Inflammatory macrophage (primary cell): Measurements from ENCODE around the gene NECTIN1.

ENCODE experiments used
- DNase-seq, 2 donors: peaks; one replicate each; pipeline ENCODE4 v3.0.0-alpha.2; 2020 to 2022

The NECTIN1 gene

DNA sequence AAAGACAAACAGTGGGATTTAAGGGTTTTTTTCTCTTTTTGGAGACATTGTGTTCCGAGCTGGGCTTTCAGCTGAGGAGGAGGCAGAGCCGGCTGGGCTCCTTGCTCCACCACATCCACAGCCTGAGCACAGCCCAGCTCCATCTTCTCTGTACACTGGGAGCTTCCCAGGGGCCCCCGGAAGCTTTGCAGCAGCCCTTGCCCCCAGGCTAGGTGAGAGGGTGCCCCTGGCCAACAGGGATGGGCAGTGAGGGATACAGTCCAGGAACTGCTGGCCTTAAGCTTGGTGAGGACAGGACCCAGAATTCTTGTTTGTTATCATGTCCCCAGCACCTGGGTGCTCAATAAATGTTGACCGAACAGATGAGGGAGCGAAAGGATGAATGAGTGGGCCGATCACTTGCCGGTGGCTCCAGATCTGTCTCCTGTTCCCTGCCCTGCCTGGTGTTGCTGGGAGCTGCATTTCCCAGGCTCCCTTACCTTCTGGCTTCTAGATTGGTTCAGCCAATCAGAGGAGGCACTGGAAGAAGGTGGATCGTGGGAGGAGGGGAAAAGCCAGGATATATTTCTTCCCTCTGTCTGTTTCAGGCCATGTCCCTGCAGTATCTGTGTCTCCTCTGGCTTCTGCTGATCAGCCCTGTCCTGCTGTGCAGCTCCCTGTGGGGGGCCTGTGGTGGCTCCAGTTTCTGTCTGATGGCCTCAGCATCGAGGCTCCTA lies 26.5 kb upstream of the NECTIN1 start:
- DNase-seq, result no peak

DNA sequence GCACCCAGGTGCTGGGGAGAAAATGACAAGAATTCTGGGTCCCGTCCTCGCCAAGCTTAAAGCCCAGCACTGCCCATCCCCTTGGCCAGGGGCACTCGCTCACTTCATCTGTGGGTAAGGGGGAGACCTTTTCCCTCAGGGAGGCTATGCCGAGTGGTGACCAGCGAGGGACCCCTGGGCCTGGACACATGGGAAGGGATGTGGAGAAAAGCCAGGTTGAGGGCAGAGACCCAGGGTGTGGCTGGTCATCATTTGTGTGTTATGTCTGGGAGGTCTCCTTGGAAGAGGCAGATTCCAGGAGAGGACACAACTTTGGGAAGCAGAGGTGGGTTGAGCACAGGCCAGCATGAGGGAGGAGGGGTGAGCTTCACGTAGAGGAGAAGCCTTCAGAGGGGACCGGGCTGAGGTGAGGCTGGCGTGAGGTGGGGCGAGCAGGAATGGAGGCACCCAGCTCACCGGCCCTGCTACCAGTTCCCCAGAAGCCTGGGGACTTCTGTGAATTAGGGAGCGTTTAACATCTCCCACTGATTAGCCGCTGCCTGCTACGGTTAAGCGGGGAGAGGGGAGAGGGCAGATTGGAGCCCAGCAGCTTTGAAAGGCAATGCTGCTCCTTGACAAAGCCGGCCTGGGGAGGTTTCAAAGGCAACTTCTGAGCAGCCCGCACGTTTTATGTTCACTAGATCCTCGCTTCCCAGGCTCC lies 25.8 kb upstream of the NECTIN1 start:
- no peak for DNase-seq

DNA sequence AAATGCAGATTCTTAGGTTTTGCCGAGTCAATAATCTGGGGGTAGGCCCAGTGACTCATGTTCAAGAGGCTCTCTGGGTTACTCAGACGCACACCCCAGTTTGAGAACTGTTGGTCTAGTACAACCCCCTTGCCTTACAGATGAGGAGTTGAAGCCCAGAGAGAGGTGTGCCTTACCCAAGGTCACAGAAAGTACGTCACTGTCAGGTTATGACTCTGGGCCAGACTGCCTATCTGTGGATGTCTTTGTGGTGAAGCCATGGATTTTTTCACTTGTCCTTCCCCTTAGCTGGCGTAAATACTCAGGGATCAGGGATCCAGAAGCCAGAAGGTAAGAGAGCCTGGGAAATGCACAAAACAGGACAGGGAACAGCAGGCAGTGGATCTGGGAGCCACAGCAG lies 25.2 kb upstream of the NECTIN1 start:
- no peak for DNase-seq

DNA sequence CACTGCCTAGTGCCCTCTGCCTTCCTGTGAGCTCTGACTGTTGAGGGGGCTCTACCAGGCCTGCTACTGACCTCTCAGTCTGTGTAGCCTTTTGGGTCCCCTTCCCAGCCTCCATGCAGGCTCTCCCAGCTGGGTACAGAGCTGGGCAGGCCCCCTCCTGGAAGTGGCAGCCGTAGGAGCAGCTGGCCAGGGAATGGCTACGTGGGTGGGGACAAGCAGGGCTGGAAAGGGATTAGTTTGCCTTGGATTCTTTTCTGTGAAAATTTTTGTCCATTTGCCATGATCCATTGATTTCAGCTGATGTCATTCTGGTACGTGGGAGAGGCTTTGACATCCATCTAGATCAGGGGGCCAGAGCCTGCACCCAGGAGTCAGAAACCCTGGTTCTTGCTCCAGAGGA lies 23.9 kb upstream of the NECTIN1 start:
- no peak for DNase-seq

DNA sequence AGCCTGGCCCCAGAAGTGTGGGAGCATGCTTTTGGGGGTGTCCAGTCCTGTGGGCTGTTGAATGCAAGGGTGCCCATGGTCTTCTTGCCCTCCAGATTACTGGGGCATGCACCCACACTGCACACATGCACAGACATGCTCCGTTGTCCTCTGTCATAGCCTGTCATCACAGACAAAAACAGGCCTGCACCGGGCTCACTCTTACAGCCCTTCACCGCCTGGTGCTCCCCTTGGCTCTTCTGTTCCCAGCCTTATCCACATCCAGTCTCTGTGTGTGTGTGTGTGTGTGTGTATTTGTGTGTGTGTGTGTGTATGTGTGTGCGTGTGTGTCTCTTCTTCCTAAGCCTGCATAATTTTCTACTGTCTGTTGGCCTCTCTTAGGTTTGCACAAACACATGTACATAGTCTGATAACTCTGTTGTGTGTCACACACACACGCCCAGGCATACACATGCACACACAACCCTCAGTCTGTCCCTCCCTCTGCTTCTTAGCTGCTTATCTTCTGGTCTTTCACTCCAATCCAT lies 23.4 kb upstream of the NECTIN1 start:
- no peak for DNase-seq

DNA sequence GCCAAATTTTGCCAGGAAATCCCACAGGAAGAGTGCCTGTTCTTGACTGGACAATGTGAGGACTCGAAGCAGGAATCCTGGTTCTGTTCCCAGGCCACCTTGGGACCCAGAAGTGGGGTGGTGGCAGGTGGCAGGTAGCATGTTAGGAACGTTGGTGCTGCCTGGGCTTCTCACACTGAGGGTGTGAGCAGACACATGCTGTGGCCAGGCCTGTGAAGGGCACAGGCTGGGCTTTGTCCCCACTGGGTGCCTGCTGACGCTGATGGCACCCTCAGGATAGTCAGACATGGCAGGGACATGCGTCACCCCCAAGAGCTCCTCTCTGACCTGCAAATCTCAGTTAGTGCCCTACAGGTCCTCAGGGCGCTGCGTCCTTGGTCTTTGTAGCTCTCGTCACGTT lies 21.1 kb upstream of the NECTIN1 start:
- DNase-seq, result no peak

DNA sequence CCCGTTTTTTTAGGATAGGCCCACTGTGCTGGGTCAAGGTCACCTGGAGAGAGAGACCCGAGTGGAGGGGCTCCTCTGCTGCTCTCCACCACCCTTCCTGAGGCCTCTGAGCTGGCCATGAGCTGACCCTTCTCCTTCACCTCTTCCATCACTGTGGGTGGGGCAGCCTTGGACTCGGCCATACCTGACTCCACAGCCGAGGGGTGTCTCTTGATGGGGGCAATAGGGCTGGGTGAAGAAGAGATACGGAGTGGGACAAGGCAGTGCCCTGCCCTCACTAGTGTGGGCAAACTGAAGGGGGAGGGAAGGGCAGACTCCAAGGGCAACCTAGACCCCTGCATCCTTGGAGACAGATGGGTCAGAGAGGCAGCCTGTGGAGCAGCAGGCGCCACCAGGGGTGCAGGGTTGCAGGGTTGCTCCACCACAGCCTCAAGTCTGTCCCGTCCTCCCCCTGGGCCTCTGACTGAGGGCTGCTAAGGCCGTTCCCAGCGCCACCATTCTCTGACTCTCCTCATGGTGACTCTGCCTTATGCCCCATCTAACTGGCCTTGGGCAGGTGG lies 20.1 kb upstream of the NECTIN1 start:
- no peak for DNase-seq

DNA sequence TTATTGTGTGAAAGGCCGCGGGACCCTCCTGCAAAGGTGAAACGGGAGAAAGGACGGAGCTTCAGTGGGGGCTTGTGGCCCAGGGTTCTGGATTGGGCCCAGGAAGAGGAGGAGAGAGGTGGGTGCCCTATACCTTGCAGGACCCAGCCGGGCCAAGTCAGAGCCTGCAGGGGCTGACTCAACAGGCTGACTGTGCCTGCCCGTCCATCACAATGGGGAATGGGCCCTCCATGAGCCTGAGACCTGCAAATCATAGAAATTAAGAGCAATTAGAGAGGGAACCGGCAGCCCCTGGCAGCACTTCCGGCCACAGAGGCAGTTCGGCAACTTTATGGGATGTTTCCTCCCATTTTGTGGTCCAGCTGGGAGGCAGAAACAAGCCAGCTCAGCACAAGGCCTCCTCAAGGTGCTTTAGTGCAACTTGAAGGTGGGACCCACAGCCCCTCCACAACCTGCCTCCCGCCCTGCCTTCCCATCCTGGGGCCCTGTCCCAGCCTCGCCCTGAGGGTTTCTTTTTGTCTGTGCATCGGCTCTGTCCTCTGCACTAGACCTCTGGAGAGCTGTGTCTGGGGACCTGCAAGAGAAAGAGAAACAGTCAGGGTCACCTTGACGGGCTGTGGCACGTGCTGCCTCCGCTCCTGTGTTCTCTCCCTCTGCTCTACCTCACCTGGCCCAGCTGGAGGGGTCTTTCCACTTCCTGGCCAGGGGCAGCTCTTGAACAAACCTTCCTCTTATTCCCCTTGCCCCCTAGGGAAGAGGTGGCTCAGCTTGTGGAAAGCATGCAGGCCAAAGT lies 19.1 kb upstream of the NECTIN1 start:
- no peak for DNase-seq

DNA sequence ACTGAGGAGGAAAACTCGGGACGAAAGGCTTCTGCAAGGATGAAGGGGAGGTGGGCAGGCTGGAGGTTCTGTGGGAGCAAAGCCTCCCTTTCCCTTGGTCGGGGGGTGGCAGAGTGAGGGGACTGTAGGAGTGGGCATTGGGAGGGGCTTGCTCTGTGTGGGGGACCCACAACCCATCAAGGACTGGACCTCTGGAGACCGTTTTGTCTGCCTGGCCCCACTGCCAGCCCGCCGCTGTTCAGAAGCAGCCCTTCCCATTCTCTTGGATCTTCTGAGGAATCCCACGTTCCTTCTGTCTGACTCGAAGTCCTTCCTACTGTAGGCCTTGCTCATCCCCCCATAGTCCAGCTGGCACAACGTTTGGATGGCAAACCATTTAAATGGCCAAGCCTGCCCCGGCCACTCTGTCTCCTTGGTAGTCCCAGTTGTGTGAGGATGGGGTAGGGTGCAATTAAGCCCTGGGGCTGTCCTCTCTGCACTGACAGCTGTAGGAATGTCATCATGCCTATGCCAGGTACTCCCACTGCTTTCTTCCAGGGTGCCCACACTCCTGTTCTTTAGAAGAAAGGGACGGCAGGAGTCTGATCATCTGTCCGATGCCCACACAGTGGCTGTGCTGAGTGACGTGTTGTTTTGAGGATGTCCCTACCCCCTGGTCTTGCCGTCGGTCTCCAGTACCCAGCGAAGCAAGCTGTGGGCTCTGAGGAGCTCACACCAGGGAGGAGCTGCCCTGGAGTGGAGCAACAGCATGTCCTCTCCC lies 17.0 kb upstream of the NECTIN1 start:
- DNase-seq, result no peak

DNA sequence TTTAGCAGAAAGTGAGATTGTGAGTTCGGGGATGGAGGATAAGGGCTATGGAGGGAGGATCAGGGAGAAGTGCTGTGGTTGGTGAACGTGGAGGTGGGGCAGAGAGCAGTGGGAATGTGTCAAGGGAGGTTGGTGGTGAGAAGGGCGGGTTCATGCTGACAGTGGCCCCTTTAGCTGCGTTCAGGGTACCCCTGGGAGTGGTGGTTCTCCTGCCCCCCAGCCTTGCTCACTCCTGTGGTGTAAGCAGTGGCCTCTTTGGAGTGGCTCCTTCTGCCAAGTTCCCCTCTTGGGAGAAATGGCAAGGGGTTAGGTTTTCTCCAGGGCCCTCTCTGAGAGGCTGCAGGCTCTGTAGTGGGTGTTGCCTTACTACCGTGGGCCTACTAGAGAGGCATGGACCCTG lies 16.1 kb upstream of the NECTIN1 start:
- no peak for DNase-seq

DNA sequence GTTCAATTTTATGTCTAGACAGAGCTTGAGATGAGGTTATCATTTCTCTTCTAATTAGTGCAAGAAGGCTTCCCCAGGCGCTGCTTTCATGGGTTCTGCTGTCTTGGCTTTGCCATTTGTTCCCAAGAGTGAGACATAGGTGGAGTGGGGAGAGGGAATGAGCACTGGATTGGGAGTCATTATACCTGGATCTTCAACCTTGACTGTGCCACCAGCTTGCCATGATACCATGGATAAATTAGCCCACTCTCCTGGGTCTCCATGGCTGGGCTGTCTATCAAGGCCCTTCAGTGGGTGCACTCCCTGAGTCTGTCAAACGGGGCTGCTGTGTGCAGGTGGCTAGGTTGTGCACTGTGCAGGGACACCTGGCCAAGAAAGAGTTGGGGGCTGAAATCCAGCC lies 15.6 kb upstream of the NECTIN1 start:
- DNase-seq, result no peak

DNA sequence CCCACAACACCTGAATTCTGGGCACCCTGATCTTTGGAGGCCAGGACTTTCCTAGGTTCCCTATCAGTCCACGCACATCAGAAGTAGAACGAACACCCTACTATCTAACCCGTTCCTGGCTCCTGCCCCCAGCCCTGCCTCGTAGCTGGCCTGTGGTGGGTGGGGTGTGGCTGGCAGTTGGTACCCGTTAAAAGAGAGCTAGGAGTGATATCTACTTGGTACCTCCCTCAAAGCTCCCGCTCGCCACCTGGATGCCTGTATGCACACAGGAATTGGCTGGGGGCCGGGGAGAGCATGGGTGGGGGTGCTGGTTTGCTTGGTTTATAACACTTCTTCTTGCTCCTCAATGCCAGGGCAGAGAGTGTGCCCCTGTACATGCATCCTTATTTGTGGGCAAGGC lies 14.0 kb upstream of the NECTIN1 start:
- DNase-seq, result no peak

DNA sequence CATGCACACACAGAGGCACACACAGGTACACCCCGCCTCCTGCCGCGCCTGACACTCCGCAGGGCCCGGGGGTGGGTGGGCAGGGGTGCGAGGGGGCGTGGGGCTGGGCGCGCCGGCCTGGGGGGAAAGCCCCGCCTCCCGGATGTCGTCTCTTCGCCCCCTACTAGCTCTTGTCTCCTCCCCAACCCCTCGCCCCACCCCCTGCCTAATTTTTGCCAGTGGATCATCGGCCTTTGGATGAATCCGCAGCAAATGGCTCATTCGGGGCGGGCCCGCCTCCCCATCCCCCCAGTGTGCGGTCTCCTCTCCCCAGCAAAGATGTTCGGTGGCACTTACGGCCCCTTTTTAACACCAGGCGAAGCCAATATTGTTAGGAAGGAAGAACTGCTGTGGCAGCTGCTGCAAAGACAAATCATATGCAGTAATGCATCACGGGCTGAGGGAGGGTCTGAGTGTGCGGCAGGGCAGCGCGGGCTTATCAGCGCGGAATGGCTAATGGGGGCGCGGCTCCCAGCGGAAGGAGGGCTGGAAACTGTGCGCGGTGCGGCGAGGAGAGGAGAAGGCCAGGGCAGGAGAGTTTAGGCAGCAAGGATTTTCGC lies 13.4 kb upstream of the NECTIN1 start:
- no peak for DNase-seq

DNA sequence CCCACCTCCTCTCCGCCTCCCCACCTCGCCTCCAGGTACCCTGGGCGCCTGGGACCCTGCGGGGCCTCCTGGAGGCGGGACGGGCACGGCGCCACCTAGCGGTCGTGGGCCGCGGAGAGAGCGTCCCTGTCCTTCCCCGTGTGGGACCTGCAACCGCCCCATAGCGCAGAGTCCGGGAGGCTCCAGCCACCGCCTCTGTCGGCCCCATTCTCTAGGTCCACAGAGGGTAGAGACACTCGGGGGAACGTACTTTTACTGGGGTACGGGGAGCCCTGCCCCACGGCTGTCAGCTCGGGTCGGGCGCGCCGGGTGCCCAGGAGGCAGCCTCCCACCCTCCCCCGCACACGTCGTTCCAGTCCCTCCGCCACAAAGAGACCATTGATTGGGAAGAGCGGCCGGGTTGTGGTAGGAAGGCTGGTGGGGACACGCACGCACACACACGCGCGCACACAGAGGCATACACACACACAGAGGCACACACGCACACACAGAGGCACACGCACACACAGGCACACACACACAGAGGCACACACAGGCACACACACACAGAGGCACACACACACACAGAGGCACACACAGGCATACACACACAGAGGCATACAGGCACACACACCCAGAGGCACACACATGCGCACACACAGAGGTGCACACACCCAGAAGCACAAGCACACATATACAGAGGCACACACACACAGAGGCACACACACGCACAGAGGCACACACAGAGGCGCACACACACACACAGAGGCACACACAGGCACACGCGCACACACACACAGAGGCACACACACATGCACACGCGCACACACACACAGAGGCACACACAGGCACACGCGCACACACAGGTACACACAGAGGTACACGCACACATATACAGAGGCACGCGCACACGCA lies 12.6 kb upstream of the NECTIN1 start:
- DNase-seq, result peak; percentile 31 to 49

DNA sequence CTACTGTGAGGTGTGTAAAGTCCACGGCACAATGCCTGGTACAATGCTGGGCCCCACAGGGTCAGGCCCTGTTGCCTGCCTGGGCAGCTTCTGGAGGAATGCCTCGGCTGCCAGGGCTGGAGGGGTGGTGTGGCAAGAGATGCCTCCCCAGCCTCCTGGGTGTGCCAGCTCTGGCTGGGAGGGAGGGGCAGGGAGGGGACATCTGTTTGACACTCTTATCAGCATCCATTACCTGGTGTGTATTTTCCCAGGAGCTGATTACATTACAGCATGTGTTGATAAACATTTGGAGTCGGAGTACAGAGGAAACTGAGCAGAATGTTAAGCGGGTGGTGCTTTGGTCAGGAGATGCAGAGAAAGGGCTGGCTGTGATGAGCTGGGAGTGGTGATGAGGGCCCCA lies 11.0 kb upstream of the NECTIN1 start:
- no peak for DNase-seq

DNA sequence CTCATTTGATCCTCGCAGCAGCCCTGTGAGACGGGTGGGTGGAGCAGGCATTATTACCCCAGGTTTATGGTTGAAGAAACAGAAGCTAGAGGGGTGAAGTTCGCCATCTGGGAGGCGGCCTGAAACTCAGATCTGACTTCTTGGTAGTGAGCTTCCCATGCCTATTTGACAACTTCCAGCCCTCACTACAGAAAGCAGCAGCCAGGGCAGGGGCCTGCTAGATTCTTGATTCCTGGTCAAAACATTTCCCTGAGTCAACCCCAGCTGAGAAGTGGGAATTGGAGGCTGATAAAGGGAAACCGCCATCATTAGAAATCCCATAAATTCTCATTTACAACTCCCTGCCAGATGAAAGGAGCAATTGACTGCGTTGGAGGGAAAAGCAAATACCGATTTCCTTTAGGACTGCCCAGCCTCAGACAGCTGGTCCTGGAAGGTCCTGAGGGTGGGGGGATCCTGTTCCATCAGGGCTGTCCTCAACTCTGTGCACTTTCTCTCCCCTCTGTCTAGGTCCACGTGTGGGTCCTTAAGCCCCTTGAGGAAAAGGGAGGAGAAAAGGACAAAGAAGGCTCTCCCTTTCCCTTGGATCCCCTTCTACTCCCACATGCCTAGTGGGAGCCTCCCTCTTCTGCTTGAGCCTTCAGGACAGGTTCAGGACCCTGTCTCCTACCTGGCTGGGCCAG lies 10.2 kb upstream of the NECTIN1 start:
- no peak for DNase-seq

DNA sequence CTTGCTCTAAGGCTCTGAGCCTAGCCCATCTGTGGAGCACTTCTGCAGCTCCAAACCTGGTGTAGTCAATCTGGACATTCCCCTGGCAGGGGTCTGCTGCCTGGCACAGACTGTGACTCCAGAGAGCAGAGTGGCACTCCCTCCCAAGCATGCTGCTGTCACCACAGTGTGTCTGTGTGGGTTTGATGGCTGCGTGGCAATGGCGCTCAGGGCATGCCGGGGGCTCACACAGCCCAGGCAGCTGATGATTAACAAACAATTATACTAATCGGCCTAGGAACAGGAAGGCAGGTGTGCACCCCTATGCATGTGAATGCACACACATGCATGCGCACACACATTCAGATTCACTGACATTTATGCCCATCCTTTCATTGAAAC lies 9.0 kb upstream of the NECTIN1 start:
- DNase-seq, result no peak

DNA sequence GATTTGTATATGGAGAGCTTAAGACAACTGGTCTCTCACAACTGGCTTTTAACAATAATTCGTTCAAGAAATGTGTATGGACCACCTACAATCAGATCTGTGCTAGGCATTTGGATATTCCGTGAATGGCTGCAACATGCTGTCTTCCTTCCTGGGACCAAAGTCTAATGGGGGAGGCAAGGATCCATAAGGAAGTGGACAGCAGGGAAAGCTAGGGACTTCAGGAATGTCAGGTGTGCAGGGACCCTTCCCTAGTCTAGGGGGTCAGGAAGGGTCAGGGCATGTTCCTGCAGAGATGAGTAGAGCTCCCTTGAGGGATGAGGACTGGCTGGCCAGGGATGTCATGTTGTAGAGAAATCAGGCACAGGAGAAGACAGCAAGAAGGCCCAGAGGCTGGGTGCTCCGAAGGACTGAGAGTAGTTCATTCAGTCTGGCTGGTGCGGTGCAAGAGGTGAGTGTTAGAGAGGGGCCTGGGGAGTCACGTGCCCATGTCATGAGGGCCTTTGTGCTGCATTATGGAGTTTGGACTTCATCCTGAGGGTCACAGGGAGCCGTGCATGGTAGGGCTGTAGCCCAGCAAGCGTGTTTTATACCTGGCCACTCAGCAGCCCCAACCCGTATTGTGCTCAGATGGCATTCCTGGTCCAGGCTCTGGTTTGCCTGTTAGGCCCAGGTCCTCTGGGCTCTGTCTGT lies 8.5 kb upstream of the NECTIN1 start:
- DNase-seq, result no peak

DNA sequence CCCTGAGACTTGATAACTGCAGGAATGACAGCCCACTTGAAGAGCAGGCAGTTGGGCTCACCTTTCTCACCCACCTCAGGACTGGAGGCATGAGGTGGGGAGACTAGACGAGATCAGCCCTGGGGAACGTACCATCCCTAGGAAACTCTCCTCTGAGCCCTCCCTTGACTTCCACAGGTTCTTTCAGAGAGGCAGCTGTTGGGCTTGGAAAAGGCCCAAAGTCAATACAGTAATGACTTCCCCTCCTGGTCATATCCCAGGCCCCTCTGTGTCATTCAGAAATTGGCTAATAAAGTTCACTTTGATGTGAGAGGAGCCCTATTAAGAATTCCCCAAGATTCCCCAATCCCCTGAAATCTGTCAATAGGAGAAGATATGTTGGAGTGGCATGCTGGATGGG lies 5.8 kb upstream of the NECTIN1 start:
- DNase-seq, result no peak
